ENCODE data around the gene ZKSCAN2. TPM values are rescaled to one million over a fixed set of nuclear protein-coding genes. Genes with fewer than 3 reads are reported as not detected.

ZKSCAN2 gene
- total RNA-seq (2022; extraction: Qiagen RNA extraction): 2.1 to 2.5 TPM (median 2.2 TPM) in 5 replicates

GRCh38 chr16:25257470-25257955 lies at the start of gene ZKSCAN2:
TSS of gene ZKSCAN2 (minus strand) at chr16:25257845. CDS start at chr16:25257127, 718 bp downstream.

Other genes with a start within 250 kb of the ZKSCAN2 start
- gene ARHGAP17, start 242.5 kb downstream of the ZKSCAN2 start, total RNA-seq (2022; extraction: Qiagen RNA extraction): 60.6 to 73.5 TPM (median 66.5 TPM) in 5 replicates
- gene LCMT1, start 146.1 kb downstream of the ZKSCAN2 start, total RNA-seq (2022; extraction: Qiagen RNA extraction): 35.2 to 40.7 TPM (median 37.8 TPM) in 5 replicates
- not detected in 5 replicates for gene AQP8, start 40.9 kb downstream of the ZKSCAN2 start, total RNA-seq (2022; extraction: Qiagen RNA extraction)

Data from A549 treated with Mapracorat at 1 μM for 4 hours (cell line).